Heart right ventricle (tissue), 16 donors: ENCODE measurements around the gene HS3ST5. TPM values are rescaled to one million over a fixed set of nuclear protein-coding genes. Genes with fewer than 3 reads are reported as not detected.

Source experiments
- ATAC-seq, 8 donors: fragments of 200-7000 bp; cut with Tn5 transposase; one replicate each; pipeline ENCODE4 v1.9.1; 2020; ENCODE audit warnings: mild to moderate bottlenecking in 8 of 8, moderate library complexity in 8 of 8, moderate number of reproducible peaks in 1 of 8
- DNase-seq, 2 donors: peaks; one replicate each; pipeline ENCODE4 v3.0.0-alpha.2; 2020
- H3K27ac ChIP-seq, 10 donors: fragments of 200-600 bp; sonication (generic) in 2 of 10; one replicate each; pipeline versions ENCODE4 v1.5.0 to v1.8.0; 2020 to 2022; ENCODE audit warnings: mild to moderate bottlenecking in 3 of 10
- H3K27me3 ChIP-seq, 7 donors: fragments of 200-600 bp; one replicate each; pipeline ENCODE4 v1.8.0; 2021 to 2022; ENCODE audit warnings: mild to moderate bottlenecking in 2 of 7
- H3K36me3 ChIP-seq, 9 donors: fragments of 200-600 bp; sonication (generic) in 1 of 9; one replicate each; pipeline versions ENCODE4 v1.5.0 to v1.8.0; 2020 to 2022; ENCODE audit warnings: mild to moderate bottlenecking in 2 of 9
- H3K4me1 ChIP-seq, 9 donors: fragments of 200-600 bp; sonication (generic) in 1 of 9; one replicate each; pipeline versions ENCODE4 v1.5.0 to v1.8.0; 2020 to 2022; ENCODE audit warnings: mild to moderate bottlenecking in 4 of 9
- H3K4me3 ChIP-seq, 10 donors: fragments of 200-600 bp; sonication (generic) in 2 of 10; one replicate each; pipeline versions ENCODE4 v1.5.0 to v1.8.0; 2020 to 2022; ENCODE audit warnings: mild to moderate bottlenecking in 7 of 10, moderate library complexity in 2 of 10
- H3K9me3 ChIP-seq, 11 donors: fragments of 200-600 bp in 10 of 11; sonication (generic) in 2 of 11; one replicate each; pipeline versions ENCODE4 v1.5.0 to v1.8.0; 2013 to 2022; ENCODE audit warnings: mild to moderate bottlenecking in 2 of 11, control low read depth in 1 of 11, moderate library complexity in 1 of 11
- WGBS, 2 donors: extraction: QIAGEN DNeasy Blood & Tissue Kit; methylation state at CpG; one replicate each; pipeline ENCODE4 v1.1.7; 2013; ENCODE audit warnings: inconsistent platforms in 1 of 2; 5-methylcytosine and 5-hydroxymethylcytosine counted together
- intact Hi-C, 10 donors: fragments of 100-400 bp; cut with DNase I; formaldehyde crosslinking; loops; one replicate each; pipeline versions ENCODE4 v1.11.1 to v1.14.2; 2022
- polyA plus RNA-seq, 2 donors: library from polyadenylated mRNA; stranded (reverse); fragments of 200-250 nt; gene quantifications; one replicate each; pipeline ENCODE4 v1.2.3, GENCODE V29; 2013
- total RNA-seq, 10 donors: library from RNA; stranded (reverse); fragmentation: NEBNext Ultra II Directional in 3 of 10; extraction: Animal tissue kit (Norgen Biotek cat#: 25700) in 3 of 10; gene quantifications; one replicate each; pipeline versions ENCODE4 v1.2.1 to v1.2.4, GENCODE V29; 2021 to 2023
- TF ChIP-seq, protein P1 (sequence below), 9 donors: fragments of 200-600 bp; sonication (generic) in 2 of 9; IDR thresholded peaks; one replicate each; pipeline versions ENCODE4 v1.5.0 to v1.8.0; 2021 to 2022; ENCODE audit warnings: antibody characterized with exemption in 9 of 9, mild to moderate bottlenecking in 5 of 9, moderate library complexity in 1 of 9
- donor health status: Arrhythmogenic right ventricular cardiomyopathy.
- donor health status: ischemic (EF 13 %, LVEDD 7.1; RV severe dilation, severe dysfunction).
- donor health status: healthy with polysubstance abuse.
- donor health status: DM: no; HTN: yes; CAD: no.
- donor health status: DM: no; HTN: no; CAD: no.
- donor health status: ischemic (EF 25% LVEDD 6.9; RV normal size, moderate dysfunction).
- donor health status: ischemic (EF 25% LVEDD 5.7; RV mildly dilated, moderate dysfunction).
- donor health status: healthy.
- donor health status: DM: yes; HTN: yes; CAD: no.
- donor health status: Ischemic cardiomyopathy.
- donor health status: ischemic (EF 35%, LVEDD 5.7; RV mildly dilated, moderate dysfunction).
- donor health status: nonischemic (EF 11% LVEDD 7.7; RV severe dilation, severe dysfunction).
- donor health status: DM: yes; HTN: yes; CAD: no.
- donor health status: PGD.
- donor health status: ischemic (EF 29% LVEDD 5.4; RV normal size, mild dysfunction).
- donor health status: nonischemic (EF 23%, LVEDD 6.1; RV moderate dilation, normal function).

The HS3ST5 gene
- total and polyA plus RNA-seq, 12 donors = not detected

DNA sequence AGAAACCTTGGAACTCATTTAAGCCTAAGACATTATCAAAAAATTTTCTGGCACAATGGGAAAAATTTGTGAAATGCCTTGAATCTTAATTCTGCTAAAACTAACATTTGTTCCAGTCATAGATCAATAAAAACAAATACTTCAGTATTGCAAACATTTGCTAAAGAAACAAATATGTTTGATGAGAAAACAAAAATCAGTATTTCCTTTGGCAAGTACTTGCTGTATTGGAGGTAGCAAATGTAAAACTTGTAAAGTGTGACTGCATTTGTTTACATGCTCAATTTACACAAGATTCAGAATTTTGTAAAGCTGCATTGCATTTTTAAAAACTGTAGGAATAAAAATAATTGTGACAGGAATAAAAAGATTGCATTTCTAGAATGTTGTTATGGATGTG lies 183.1 kb downstream of the HS3ST5 start:
- ATAC-seq = no peak
- Histone ChIP-seq H3K27ac (no peak overlapping the region), H3K27me3 (no peaks in the 10 kb centered on the region), H3K36me3 (no peaks in the 10 kb centered on the region), H3K9me3 (no peaks in the 10 kb centered on the region), H3K4me3 (no peak overlapping the region), H3K4me1 (no peaks in the 10 kb centered on the region)
- no peak for DNase-seq
- TF ChIP-seq, protein P1, sequence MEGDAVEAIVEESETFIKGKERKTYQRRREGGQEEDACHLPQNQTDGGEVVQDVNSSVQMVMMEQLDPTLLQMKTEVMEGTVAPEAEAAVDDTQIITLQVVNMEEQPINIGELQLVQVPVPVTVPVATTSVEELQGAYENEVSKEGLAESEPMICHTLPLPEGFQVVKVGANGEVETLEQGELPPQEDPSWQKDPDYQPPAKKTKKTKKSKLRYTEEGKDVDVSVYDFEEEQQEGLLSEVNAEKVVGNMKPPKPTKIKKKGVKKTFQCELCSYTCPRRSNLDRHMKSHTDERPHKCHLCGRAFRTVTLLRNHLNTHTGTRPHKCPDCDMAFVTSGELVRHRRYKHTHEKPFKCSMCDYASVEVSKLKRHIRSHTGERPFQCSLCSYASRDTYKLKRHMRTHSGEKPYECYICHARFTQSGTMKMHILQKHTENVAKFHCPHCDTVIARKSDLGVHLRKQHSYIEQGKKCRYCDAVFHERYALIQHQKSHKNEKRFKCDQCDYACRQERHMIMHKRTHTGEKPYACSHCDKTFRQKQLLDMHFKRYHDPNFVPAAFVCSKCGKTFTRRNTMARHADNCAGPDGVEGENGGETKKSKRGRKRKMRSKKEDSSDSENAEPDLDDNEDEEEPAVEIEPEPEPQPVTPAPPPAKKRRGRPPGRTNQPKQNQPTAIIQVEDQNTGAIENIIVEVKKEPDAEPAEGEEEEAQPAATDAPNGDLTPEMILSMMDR (IDR thresholded peaks at IDR 0.05) = no peak
- intact Hi-C loops = no loop called here

DNA sequence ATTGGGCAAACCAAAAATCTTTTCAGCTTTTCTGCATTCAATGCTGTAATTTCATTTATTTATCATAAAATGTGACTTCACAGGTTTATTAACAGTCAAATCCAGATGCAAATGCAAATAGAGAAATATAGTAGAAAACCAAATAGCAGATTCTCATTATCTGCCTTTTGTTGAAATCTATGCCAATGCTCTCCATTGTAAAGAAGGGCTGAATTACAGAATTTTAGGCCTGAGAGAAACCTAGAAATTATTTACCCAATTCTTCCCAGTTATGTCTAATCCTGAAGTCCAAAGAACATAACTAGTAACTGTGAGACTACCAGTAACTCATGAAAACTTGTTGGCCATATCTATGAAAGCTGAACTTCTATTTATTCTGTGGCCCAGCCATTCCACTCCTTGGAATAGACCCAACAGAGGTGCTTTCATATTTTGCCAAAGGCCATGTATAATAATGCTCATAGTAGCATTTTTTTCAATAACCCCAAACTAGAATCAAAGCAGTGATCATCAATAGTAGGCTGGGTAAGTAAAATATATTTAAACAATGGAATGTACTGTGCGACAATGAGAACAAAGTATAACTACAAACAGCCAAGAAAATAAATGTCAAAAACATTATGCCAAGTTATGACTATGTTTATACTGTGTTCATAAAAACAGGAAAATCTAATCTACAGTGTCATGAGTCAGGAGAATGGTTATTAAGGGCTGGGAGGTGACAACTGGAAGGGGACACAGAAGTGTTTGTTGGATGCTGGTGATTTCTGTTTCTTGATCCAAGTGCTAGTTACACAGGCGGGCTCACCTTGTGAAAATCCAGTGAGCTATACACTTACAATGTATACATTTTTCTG lies 183.8 kb downstream of the HS3ST5 start:
- DNase-seq = no peak
- intact Hi-C loops = no loop called here
- no peak for ATAC-seq
- H3K9me3 ChIP-seq = no peaks in the 10 kb centered on the region
- no peaks in the 10 kb centered on the region for H3K4me1 ChIP-seq
- no peaks in the 10 kb centered on the region for H3K27me3 ChIP-seq
- no peak overlapping the region for H3K4me3 ChIP-seq
- TF ChIP-seq, protein P1 (IDR thresholded peaks at IDR 0.05) = no peak
- no peak overlapping the region for H3K27ac ChIP-seq
- H3K36me3 ChIP-seq = no peaks in the 10 kb centered on the region
- 83 to 87% methylated on average over 2 of the region's 2 CpGs for WGBS, 2 donors

GRCh38 chr6:114158411-114158810 lies 184.4 kb downstream of the HS3ST5 start:
- Histone ChIP-seq H3K4me1 (no peaks in the 10 kb centered on the region), H3K4me3 (no peak overlapping the region), H3K27ac (no peak overlapping the region), H3K9me3 (no peaks in the 10 kb centered on the region), H3K36me3 (no peaks in the 10 kb centered on the region), H3K27me3 (no peaks in the 10 kb centered on the region)
- TF ChIP-seq, protein P1 (IDR thresholded peaks at IDR 0.05) = no peak
- 76 to 86% methylated on average over 1 of the region's 1 CpG for WGBS, 2 donors
- intact Hi-C loops = no loop called here
- DNase-seq = no peak
- no peak for ATAC-seq

DNA sequence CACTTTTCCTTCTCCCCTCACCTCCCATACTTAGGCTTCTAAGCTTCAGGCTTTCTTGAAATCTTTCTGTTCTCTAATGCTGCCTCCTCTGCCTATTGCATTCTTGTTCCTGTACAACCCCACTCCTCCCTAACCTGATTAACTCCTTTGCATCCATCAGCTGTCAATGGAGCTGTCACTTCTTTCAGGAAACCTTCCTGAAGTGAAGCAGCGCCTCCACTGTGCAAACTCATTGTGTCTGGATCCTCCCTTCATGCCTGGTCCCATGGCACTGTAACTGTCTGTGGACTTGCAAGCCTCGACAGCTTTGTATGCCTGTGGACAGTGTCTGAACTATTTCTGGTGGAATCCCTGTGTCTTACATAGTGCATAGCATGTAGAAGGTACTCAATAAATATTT lies 185.0 kb downstream of the HS3ST5 start:
- DNase-seq = no peak
- H3K4me1 ChIP-seq = no peaks in the 10 kb centered on the region
- H3K4me3 ChIP-seq = no peak overlapping the region
- ATAC-seq = no peak
- no peaks in the 10 kb centered on the region for H3K9me3 ChIP-seq
- no peak overlapping the region for H3K27ac ChIP-seq
- H3K36me3 ChIP-seq = no peaks in the 10 kb centered on the region
- intact Hi-C loops = no loop called here
- 35 to 42% methylated on average over 2 of the region's 2 CpGs for WGBS, 2 donors
- TF ChIP-seq, protein P1 (IDR thresholded peaks at IDR 0.05) = no peak
- no peaks in the 10 kb centered on the region for H3K27me3 ChIP-seq
